ENCODE measurements around the gene TAF1B.

The TAF1B gene

GRCh38 chr2:9968553-9969497, 125.6 kb downstream of the TAF1B start:
- DNase-seq (ENCODE audit: low spot score), result no peak
- POLR2A ChIA-PET (ENCODE audit: low non-redundant PET), result no interaction called here
- H3K27ac ChIP-seq, result no peak overlapping the region
- TF ChIP-seq, protein P1, sequence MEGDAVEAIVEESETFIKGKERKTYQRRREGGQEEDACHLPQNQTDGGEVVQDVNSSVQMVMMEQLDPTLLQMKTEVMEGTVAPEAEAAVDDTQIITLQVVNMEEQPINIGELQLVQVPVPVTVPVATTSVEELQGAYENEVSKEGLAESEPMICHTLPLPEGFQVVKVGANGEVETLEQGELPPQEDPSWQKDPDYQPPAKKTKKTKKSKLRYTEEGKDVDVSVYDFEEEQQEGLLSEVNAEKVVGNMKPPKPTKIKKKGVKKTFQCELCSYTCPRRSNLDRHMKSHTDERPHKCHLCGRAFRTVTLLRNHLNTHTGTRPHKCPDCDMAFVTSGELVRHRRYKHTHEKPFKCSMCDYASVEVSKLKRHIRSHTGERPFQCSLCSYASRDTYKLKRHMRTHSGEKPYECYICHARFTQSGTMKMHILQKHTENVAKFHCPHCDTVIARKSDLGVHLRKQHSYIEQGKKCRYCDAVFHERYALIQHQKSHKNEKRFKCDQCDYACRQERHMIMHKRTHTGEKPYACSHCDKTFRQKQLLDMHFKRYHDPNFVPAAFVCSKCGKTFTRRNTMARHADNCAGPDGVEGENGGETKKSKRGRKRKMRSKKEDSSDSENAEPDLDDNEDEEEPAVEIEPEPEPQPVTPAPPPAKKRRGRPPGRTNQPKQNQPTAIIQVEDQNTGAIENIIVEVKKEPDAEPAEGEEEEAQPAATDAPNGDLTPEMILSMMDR (conservative IDR thresholded peaks at IDR 0.05; ENCODE audit: low read depth), result no peak
- CTCF ChIA-PET, result interaction anchor here (0.9 kb wide), 1 partner anchor 16 kb away, joined by 3 read pairs; no protein-coding TSS in a partner anchor

DNA sequence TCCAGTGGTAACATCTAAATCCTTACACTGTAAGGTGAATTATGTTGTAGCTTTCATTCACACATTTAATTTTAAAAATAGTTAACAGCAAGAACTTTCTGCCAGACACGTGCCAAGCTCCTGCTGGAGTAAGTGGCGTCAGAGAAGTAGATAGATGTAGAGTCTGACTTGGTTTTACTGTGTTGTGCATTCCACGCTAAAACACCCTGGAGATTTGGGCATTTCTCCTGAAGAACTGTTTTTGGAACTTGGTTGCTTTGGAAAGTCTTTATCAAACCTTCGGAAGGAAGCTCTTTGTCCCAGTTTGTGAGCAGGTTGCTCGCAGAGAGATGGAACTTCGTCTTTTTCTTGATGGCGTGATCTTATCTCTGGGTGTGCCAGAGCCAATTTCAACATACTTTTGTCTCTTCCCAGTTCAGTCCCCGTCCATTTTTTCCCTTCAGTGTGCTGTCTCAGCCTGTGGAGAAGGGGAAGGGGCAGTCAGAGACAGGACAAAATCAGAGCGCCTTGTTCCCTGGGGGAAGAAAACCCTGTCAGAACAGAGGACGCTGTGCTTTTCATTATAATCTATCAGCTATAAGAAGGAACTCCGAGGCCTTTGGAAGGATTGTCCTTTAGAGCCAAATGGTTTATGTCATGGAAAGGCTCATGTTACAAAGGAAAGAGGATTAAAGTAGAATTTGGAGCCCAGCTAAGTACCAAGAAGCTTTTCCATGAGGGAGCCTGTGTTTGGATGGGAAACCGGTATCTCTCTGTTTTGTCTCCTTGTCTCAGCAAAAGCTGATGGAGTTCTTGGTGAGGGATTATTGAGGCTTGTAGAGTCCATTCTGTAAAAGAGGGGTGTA, 127.1 kb downstream of the TAF1B start:
- no peak for DNase-seq (ENCODE audit: low spot score)
- ChIA-PET POLR2A (ENCODE audit: low non-redundant PET) (no interaction called here), CTCF (interaction anchor here (0.5 to 1.6 kb wide), 4 partner anchors 14 to 157 kb away, joined by 3 to 5 read pairs (median 4); partner anchors contain the start of gene TAF1B)
- TF ChIP-seq, protein P1 (conservative IDR thresholded peaks at IDR 0.05; ENCODE audit: low read depth), result no peak
- no peak overlapping the region for H3K27ac ChIP-seq

DNA sequence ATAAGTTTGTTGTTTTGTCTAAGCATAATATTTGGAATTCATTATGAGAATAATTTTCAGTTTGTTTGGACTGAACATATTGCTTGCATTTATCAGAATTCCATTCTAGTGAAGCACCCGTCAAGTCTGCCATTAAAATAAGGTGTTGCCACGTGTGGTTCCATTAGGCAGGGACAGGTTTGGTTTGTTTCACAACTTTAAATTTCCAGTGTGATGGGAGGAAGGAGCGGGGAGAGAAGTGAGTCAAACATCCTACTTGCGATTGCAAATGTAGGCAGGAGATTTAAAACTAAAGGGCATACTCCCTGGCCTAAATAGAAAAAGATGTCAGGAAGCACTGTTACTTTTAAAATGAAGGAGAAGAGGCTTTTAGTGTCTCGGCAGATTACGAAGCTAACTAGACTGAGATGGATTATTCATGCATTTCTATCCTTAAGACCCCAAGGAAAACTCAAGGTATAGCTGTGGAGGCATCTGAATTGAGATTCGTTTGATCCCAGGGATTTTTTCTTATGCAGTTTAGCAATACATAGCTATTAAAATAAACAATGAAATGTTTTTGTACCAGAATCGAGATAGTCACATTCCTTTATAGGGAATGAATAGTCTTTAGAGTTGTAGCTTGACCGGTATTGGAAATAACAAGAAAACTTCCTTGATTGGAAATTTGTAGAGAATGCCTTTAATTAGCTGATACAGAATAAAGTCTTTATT, 128.0 kb downstream of the TAF1B start:
- CTCF ChIA-PET, result interaction anchor here (0.6 to 2.0 kb wide), 3 partner anchors 13 to 128 kb away, joined by 3 to 12 read pairs (median 5); partner anchors contain the start of gene TAF1B
- H3K27ac ChIP-seq, result no peak overlapping the region
- TF ChIP-seq, protein P1 (conservative IDR thresholded peaks at IDR 0.05; ENCODE audit: low read depth), result no peak
- POLR2A ChIA-PET (ENCODE audit: low non-redundant PET), result no interaction called here
- DNase-seq (ENCODE audit: low spot score), result peak; percentile 63

DNA sequence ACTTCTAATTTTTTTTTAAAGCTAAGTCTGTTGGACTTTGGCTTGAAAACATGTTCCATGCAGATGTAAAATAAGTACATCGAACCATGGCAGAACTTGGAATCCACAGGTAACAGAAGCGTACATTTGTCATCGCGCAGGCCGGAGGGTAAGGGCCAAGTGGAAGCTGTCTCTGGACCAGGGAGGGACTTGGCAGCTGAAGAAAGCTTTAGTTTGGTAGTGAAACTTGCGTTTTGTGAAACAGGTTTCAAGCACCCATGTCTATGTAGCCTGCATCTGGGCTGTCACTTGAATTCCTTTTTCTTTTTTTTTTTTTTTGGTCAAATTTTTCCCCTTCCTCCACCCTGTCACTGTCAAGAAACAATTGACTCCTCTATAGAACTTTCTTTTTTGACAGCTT, 128.6 kb downstream of the TAF1B start:
- no peak overlapping the region for H3K27ac ChIP-seq
- TF ChIP-seq, protein P1 (conservative IDR thresholded peaks at IDR 0.05; ENCODE audit: low read depth), result no peak

DNA sequence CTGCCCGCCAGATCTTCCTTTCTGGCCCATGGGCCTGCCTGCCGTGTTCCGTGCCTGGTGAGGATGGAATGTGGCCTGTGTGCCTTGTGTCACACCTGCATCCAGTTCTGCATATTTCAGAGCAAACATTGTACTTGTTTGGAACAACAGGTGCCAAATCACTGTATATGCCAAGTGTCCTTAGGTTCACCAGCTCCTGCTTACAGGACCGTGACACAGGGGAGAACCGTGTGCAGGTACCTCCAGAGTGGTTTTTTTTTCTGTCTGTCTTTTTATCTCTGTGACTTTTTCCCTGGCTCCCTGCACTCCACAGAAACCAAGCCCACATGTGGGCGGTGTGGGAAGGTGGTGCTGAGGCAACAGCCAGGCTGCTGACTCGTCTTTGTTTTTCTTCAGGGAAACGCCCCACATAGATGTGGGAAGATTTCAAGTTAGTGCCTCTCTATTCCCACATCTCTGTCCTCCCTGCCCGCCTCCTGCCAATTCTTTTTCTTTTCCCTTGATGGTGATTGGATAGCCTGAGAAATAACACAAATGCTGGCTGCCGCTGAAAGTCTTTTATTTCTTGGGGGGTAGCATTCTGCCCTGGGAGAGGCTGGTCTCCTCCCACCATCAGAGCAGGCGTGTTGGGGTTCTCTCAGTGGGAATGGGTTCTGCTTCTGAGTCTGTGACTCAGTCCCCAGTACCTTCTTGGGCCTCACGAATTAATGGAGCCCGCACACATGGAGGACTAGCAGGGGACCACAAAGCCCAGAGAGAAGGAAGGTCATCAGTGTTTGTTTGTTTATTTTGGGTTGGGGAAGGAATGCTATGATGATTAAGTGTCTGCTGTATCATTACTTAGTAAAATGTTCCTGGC, 129.6 kb downstream of the TAF1B start:
- TF ChIP-seq, protein P1 (conservative IDR thresholded peaks at IDR 0.05; ENCODE audit: low read depth), result no peak
- DNase-seq (ENCODE audit: low spot score), result peak; percentile 39
- ChIA-PET POLR2A (ENCODE audit: low non-redundant PET) (no interaction called here), CTCF (interaction anchor here (1.7 to 2.0 kb wide), 2 partner anchors 12 kb away, joined by 6 to 12 read pairs; no protein-coding TSS in a partner anchor)
- H3K27ac ChIP-seq, result no peak overlapping the region

More for the DNA sequence above, 128.6 kb downstream of the TAF1B start:
- POLR2A ChIA-PET (ENCODE audit: low non-redundant PET), result no interaction called here
- CTCF ChIA-PET, result interaction anchor here (0.6 to 2.0 kb wide), 3 partner anchors 12 to 128 kb away, joined by 3 to 12 read pairs (median 5); partner anchors contain the start of gene TAF1B
- DNase-seq (ENCODE audit: low spot score), result no peak

All from RWPE1 (cell line).